ENCODE measurements around the gene DPP6.
"Not testable (repeated sequence)": the region's sequence is repeated elsewhere in the genome, so short reads cannot be mapped to it uniquely, and the experiment has no call there.

GRCh38 chr7:154148791-154149516 lies 96.8 kb downstream of the DPP6 start:
- TF ChIP-seq CTCF (IDR thresholded peaks at IDR 0.05; ENCODE audit: insufficient read depth, low read depth, low read length); EZH2 (IDR thresholded peaks at IDR 0.05; ENCODE audit: insufficient read depth, low read length): not testable (repeated sequence)
